SK-N-SH (cell line): ENCODE data around the gene EHD1. TPM values are rescaled to one million over a fixed set of nuclear protein-coding genes. Genes with fewer than 3 reads are reported as not detected.

Experiments used
- CTCF ChIA-PET: fragments of 300-600, 350-600 bp; formaldehyde crosslinking; extraction: SDS; loops from one replicate; lab custom pipeline; 2021; lab: Yijun Ruan, JAX
- POLR2A ChIA-PET: fragments of 350-600 bp; sonication (Branson Sonifier 250); formaldehyde crosslinking; extraction: SDS; loops from one replicate; lab custom pipeline; 2020; ENCODE audit warnings: antibody characterized with exemption, inconsistent platforms; lab: Yijun Ruan, JAX
- DNase-seq: peaks from one replicate; pipeline ENCODE4 v3.0.0; 2012
- H2AFZ ChIP-seq: fragments of 200-600 bp; sonication (generic); 2 replicates; pipeline ENCODE4 v1.8.1; 2016; ENCODE audit warnings: antibody characterized with exemption, mild to moderate bottlenecking, low read depth
- H3F3A ChIP-seq: fragments of 200-600 bp; sonication (generic); replicated peaks from 2 replicates; pipeline ENCODE3; 2016; ENCODE audit warnings: antibody characterized with exemption, mild to moderate bottlenecking; ENCODE audit not compliant: insufficient read depth
- H3K27ac ChIP-seq, 2 experiments: fragments of 200-500 bp in 1 of 2; fragments of 200-600 bp in 1 of 2; sonication (Bioruptor generic) in 1 of 2; sonication (generic), shearing (Covaris generic) in 1 of 2; 2 replicates each; pipeline versions ENCODE4 v1.5.1 to v1.6.1; 2014 to 2016; ENCODE audit warnings: low read depth in 2 of 2, inconsistent platforms in 1 of 2, low read length in 1 of 2, mild to moderate bottlenecking in 1 of 2, mixed read lengths in 1 of 2
- H3K27me3 ChIP-seq: fragments of 200-600 bp; sonication (generic), shearing (Covaris generic); 2 replicates; pipeline ENCODE4 v1.6.1; 2016; ENCODE audit warnings: mixed run types; ENCODE audit not compliant: insufficient read depth
- H3K36me3 ChIP-seq, 2 experiments: fragments of 200-500 bp in 1 of 2; fragments of 200-600 bp in 1 of 2; sonication (Bioruptor generic) in 1 of 2; sonication (generic) in 1 of 2; replicated peaks in 1 of 2; 2 replicates each; pipeline versions ENCODE3 to v1.5.1; 2014 to 2016; ENCODE audit warnings: low read length in 1 of 2, mild to moderate bottlenecking in 1 of 2; ENCODE audit not compliant: insufficient read depth in 2 of 2, control insufficient read depth in 1 of 2
- H3K4me1 ChIP-seq, 2 experiments: fragments of 200-500 bp in 1 of 2; fragments of 200-600 bp in 1 of 2; sonication (Bioruptor generic) in 1 of 2; sonication (generic), shearing (Covaris generic) in 1 of 2; 2 replicates each; pipeline versions ENCODE4 v1.5.1 to v1.6.1; 2014 to 2016; ENCODE audit warnings: low read depth in 1 of 2, low read length in 1 of 2, mixed run types in 1 of 2; ENCODE audit not compliant: insufficient read depth in 2 of 2, control insufficient read depth in 1 of 2
- H3K4me2 ChIP-seq: fragments of 200-600 bp; sonication (generic), shearing (Covaris generic); 2 replicates; pipeline ENCODE4 v1.6.1; 2017; ENCODE audit warnings: mixed run types
- H3K4me3 ChIP-seq, 2 experiments: fragments of 200-500 bp in 1 of 2; fragments of 200-600 bp in 1 of 2; sonication (Bioruptor generic) in 1 of 2; sonication (generic), shearing (Covaris generic) in 1 of 2; 2 replicates each; pipeline versions ENCODE4 v1.5.1 to v1.8.1; 2014 to 2016; ENCODE audit warnings: low read depth in 2 of 2, inconsistent platforms in 1 of 2, low read length in 1 of 2, mild to moderate bottlenecking in 1 of 2, mixed read lengths in 1 of 2, moderate library complexity in 1 of 2
- H3K79me2 ChIP-seq: fragments of 200-600 bp; sonication (generic); 2 replicates; pipeline ENCODE4 v1.8.1; 2017; ENCODE audit warnings: mild to moderate bottlenecking; ENCODE audit not compliant: insufficient read depth
- H3K9ac ChIP-seq: fragments of 200-600 bp; sonication (generic); 2 replicates; pipeline ENCODE4 v1.6.1; 2017; ENCODE audit warnings: mixed run types
- H3K9me2 ChIP-seq: fragments of 200-600 bp; sonication (generic); 2 replicates; pipeline ENCODE4 v1.6.1; 2017; ENCODE audit warnings: mixed run types
- H3K9me3 ChIP-seq: fragments of 200-600 bp; sonication (generic); 2 replicates; pipeline ENCODE4 v1.6.1; 2017; ENCODE audit warnings: mixed run types, mild to moderate bottlenecking, moderate library complexity
- H4K20me1 ChIP-seq: fragments of 200-600 bp; sonication (generic); 2 replicates; pipeline ENCODE4 v1.6.1; 2017; ENCODE audit warnings: mild to moderate bottlenecking, mixed run types; ENCODE audit not compliant: insufficient read depth
- ELF1 ChIP-seq: IDR thresholded peaks from 2 replicates; pipeline ENCODE4 v1.4.0; 2012
- FOSL2 ChIP-seq: IDR thresholded peaks from 2 replicates; pipeline ENCODE4 v1.4.0; 2012; ENCODE audit warnings: low read depth, mild to moderate bottlenecking, moderate library complexity, borderline replicate concordance
- FOXJ3 ChIP-seq: sonication (generic); formaldehyde crosslinking; IDR thresholded peaks from 2 replicates; pipeline ENCODE4 v1.5.1; 2020; ENCODE audit warnings: mild to moderate bottlenecking, missing genetic modification reagents
- FOXM1 ChIP-seq: IDR thresholded peaks from 2 replicates; pipeline ENCODE4 v1.4.0; 2012; ENCODE audit warnings: low read depth, mild to moderate bottlenecking
- GABPA ChIP-seq: IDR thresholded peaks from 2 replicates; pipeline ENCODE4 v1.4.0; 2012; ENCODE audit warnings: low read depth, mild to moderate bottlenecking
- JUND ChIP-seq: IDR thresholded peaks from 2 replicates; pipeline ENCODE4 v1.4.0; 2012
- MEF2A ChIP-seq: IDR thresholded peaks from 2 replicates; pipeline ENCODE4 v1.4.0; 2012; ENCODE audit warnings: low read depth, borderline replicate concordance
- NFIC ChIP-seq: IDR thresholded peaks from 2 replicates; pipeline ENCODE4 v1.4.0; 2012; ENCODE audit warnings: borderline replicate concordance
- NRF1 ChIP-seq: IDR thresholded peaks from 2 replicates; pipeline ENCODE4 v1.6.1; 2012; ENCODE audit warnings: low read depth, mild to moderate bottlenecking, low read length
- RAD21 ChIP-seq: IDR thresholded peaks from 2 replicates; pipeline ENCODE4 v1.6.1; 2012; ENCODE audit warnings: mild to moderate bottlenecking, low read length
- RCOR1 ChIP-seq: fragments of 150-350 bp; IDR thresholded peaks from 2 replicates; pipeline ENCODE4 v1.6.1; 2017; ENCODE audit warnings: antibody characterized with exemption, low read length
- RFX5 ChIP-seq: IDR thresholded peaks from 2 replicates; pipeline ENCODE4 v1.6.1; 2012; ENCODE audit warnings: mild to moderate bottlenecking, improper control_type of control experiment, low read length
- SIN3A ChIP-seq: IDR thresholded peaks from 2 replicates; pipeline ENCODE4 v1.6.1; 2012; ENCODE audit warnings: low read depth, mild to moderate bottlenecking, low read length, moderate library complexity, borderline replicate concordance
- SMC3 ChIP-seq: IDR thresholded peaks from 2 replicates; pipeline ENCODE4 v1.6.1; 2012; ENCODE audit warnings: low read depth, low read length, improper control_type of control experiment
- TAF1 ChIP-seq: IDR thresholded peaks from 2 replicates; pipeline ENCODE4 v1.6.1; 2012; ENCODE audit warnings: low read depth, mild to moderate bottlenecking, low read length, moderate library complexity, borderline replicate concordance
- TCF12 ChIP-seq: IDR thresholded peaks from 2 replicates; pipeline ENCODE4 v1.4.0; 2012
- TEAD4 ChIP-seq: IDR thresholded peaks from 2 replicates; pipeline ENCODE4 v1.4.0; 2012; ENCODE audit warnings: mild to moderate bottlenecking, borderline replicate concordance; ENCODE audit not compliant: insufficient read depth
- YY1 ChIP-seq: IDR thresholded peaks from 2 replicates; pipeline ENCODE4 v1.4.0; 2012; ENCODE audit warnings: low read depth, mild to moderate bottlenecking
- WGBS: methylation state at CpG from one replicate; pipeline ENCODE4 v1.1.6; 2017; ENCODE audit warnings: low lambda C conversion rate; 5-methylcytosine and 5-hydroxymethylcytosine counted together
- polyA plus RNA-seq, 3 experiments: library from polyadenylated mRNA; depleted of rRNA; stranded (reverse); fragments of >200 nt; gene quantifications; 2 replicates each; pipeline ENCODE4 v1.2.3, GENCODE V29; 2012
- TF ChIP-seq, protein P1 (sequence below): IDR thresholded peaks from 2 replicates; pipeline ENCODE4; 2012
- TF ChIP-seq, protein P2 (sequence below): fragments of 150-350 bp; IDR thresholded peaks from 2 replicates; pipeline ENCODE4 v1.6.1; 2017; ENCODE audit warnings: antibody characterized with exemption, low read length, low read depth, borderline replicate concordance
- TF ChIP-seq, protein P3 (sequence below): IDR thresholded peaks from 2 replicates; pipeline ENCODE4 v1.4.0; 2012; ENCODE audit warnings: low read depth
- TF ChIP-seq, protein P4 (sequence below): IDR thresholded peaks from 2 replicates; pipeline ENCODE4 v1.6.1; 2012; ENCODE audit warnings: mild to moderate bottlenecking, low read depth, low read length, moderate library complexity
- TF ChIP-seq, protein P5 (sequence below): fragments of 200-600 bp; sonication (generic); IDR thresholded peaks from 2 replicates; pipeline ENCODE4 v1.6.1; 2017; ENCODE audit warnings: antibody characterized with exemption, mild to moderate bottlenecking, moderate library complexity

Gene EHD1
- polyA plus RNA-seq, 1 of the 3 experiments (the other 2 are of a cell fraction), result 93.3 TPM

DNA sequence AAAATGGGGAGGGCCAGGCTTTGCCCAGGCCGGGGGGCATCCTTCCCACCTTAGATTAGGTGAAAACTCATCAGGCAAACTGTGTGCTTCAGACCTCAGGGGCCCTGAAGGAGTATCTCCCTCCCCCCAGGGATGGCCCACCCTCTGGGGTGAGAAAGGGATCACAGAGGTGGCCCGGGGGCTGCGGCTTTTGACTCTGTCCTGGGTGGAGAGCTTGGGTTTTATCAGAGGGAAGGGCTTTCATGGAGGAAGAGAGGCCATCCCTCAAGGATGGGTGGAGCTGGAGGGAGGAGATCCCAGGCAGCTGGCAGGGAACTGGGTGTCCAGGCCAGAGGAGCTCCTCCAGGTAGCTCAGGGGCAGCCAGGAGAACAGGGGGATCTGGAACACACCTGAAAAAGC lies 43.0 kb upstream of the EHD1 start:
- Histone ChIP-seq H3F3A (no peaks in the 10 kb centered on the region), H4K20me1 (no peaks in the 10 kb centered on the region), H2AFZ (no peak overlapping the region), H3K27me3 (no peaks in the 10 kb centered on the region), H3K9me2 (no peaks in the 10 kb centered on the region), H3K9me3 (no peaks in the 10 kb centered on the region), H3K4me3 (no peak overlapping the region), H3K9ac (no peak overlapping the region), H3K4me1 (peaks cover 6 to 22% of the 10 kb centered on the region in 2 experiments; a peak in 3 of 4 replicates), H3K27ac (no peak overlapping the region), H3K4me2 (no peak overlapping the region), H3K36me3 (no peaks in the 10 kb centered on the region), H3K79me2 (peaks cover 18% of the 10 kb centered on the region; the same call in 1 of the 2 replicates)
- no peak for DNase-seq
- no peak for TF ChIP-seq NFIC
- no peak for TF ChIP-seq RAD21
- no peak for TF ChIP-seq ELF1
- no peak for TF ChIP-seq RCOR1
- no peak for TF ChIP-seq YY1
- TF ChIP-seq, protein P1, sequence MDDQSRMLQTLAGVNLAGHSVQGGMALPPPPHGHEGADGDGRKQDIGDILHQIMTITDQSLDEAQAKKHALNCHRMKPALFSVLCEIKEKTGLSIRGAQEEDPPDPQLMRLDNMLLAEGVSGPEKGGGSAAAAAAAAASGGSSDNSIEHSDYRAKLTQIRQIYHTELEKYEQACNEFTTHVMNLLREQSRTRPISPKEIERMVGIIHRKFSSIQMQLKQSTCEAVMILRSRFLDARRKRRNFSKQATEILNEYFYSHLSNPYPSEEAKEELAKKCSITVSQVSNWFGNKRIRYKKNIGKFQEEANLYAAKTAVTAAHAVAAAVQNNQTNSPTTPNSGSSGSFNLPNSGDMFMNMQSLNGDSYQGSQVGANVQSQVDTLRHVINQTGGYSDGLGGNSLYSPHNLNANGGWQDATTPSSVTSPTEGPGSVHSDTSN, result no peak
- no peak for TF ChIP-seq FOXJ3 (CRISPR knock-in tag)
- WGBS, result 53% methylated on average over 3 of the region's 3 CpGs
- POLR2A ChIA-PET, result no interaction called here
- CTCF ChIA-PET, result interaction anchor here (0.6 to 2.2 kb wide), 2 partner anchors 28 to 29 kb away, joined by 5 read pairs; no protein-coding TSS in a partner anchor

DNA sequence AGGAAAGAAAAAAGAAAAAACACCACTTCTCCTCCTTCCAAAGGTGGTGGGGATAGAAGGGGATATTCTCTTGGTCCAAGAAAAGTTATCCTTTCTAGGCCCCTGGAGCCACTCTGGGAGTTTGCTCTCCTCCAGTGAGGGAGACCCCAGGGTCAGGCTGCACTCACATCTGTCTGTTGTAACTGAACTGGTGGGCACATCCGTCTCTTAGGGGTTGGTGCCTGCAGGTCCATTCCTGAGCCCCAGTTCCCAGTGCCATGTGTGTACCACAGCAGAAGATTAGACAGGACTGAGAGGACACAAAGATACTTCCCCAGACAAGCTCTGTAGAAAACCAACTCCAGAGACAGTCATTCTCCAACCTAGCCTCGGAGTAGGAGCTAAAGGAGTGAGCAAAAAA lies 41.7 kb upstream of the EHD1 start:
- H3K4me2 ChIP-seq, result no peak overlapping the region
- H4K20me1 ChIP-seq, result no peaks in the 10 kb centered on the region
- H3K4me1 ChIP-seq, result peaks cover 15 to 17% of the 10 kb centered on the region in 2 experiments; a peak in 3 of 4 replicates
- no peaks in the 10 kb centered on the region for H3K36me3 ChIP-seq
- no peak for DNase-seq
- peaks cover 22% of the 10 kb centered on the region; the same call in 1 of the 2 replicates for H3K79me2 ChIP-seq
- no peaks in the 10 kb centered on the region for H3K27me3 ChIP-seq
- no peaks in the 10 kb centered on the region for H3K9me2 ChIP-seq
- no peak overlapping the region for H3K27ac ChIP-seq
- ChIA-PET POLR2A (no interaction called here), CTCF (interaction anchor here (1.2 to 2.2 kb wide), 2 partner anchors 26 to 32 kb away, joined by 4 to 5 read pairs; no protein-coding TSS in a partner anchor)
- 86% methylated on average over 1 of the region's 2 CpGs for WGBS
- no peaks in the 10 kb centered on the region for H3F3A ChIP-seq
- no peak overlapping the region for H3K4me3 ChIP-seq
- no peaks in the 10 kb centered on the region for H3K9me3 ChIP-seq
- H3K9ac ChIP-seq, result no peak overlapping the region
- no peak overlapping the region for H2AFZ ChIP-seq
- TF ChIP-seq TAF1 (no peak), RFX5 (no peak), JUND (no peak), TEAD4 (no peak), MEF2A (no peak), FOXM1 (no peak), RAD21 (no peak), GABPA (no peak), SMC3 (no peak), YY1 (no peak), TCF12 (no peak), SIN3A (no peak), FOSL2 (no peak), NRF1 (no peak)
- TF ChIP-seq, protein P2, sequence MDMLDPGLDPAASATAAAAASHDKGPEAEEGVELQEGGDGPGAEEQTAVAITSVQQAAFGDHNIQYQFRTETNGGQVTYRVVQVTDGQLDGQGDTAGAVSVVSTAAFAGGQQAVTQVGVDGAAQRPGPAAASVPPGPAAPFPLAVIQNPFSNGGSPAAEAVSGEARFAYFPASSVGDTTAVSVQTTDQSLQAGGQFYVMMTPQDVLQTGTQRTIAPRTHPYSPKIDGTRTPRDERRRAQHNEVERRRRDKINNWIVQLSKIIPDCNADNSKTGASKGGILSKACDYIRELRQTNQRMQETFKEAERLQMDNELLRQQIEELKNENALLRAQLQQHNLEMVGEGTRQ, result no peak
- TF ChIP-seq, protein P3, sequence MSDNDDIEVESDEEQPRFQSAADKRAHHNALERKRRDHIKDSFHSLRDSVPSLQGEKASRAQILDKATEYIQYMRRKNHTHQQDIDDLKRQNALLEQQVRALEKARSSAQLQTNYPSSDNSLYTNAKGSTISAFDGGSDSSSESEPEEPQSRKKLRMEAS, result no peak
- TF ChIP-seq, protein P4, sequence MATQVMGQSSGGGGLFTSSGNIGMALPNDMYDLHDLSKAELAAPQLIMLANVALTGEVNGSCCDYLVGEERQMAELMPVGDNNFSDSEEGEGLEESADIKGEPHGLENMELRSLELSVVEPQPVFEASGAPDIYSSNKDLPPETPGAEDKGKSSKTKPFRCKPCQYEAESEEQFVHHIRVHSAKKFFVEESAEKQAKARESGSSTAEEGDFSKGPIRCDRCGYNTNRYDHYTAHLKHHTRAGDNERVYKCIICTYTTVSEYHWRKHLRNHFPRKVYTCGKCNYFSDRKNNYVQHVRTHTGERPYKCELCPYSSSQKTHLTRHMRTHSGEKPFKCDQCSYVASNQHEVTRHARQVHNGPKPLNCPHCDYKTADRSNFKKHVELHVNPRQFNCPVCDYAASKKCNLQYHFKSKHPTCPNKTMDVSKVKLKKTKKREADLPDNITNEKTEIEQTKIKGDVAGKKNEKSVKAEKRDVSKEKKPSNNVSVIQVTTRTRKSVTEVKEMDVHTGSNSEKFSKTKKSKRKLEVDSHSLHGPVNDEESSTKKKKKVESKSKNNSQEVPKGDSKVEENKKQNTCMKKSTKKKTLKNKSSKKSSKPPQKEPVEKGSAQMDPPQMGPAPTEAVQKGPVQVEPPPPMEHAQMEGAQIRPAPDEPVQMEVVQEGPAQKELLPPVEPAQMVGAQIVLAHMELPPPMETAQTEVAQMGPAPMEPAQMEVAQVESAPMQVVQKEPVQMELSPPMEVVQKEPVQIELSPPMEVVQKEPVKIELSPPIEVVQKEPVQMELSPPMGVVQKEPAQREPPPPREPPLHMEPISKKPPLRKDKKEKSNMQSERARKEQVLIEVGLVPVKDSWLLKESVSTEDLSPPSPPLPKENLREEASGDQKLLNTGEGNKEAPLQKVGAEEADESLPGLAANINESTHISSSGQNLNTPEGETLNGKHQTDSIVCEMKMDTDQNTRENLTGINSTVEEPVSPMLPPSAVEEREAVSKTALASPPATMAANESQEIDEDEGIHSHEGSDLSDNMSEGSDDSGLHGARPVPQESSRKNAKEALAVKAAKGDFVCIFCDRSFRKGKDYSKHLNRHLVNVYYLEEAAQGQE, result no peak
- TF ChIP-seq, protein P5, sequence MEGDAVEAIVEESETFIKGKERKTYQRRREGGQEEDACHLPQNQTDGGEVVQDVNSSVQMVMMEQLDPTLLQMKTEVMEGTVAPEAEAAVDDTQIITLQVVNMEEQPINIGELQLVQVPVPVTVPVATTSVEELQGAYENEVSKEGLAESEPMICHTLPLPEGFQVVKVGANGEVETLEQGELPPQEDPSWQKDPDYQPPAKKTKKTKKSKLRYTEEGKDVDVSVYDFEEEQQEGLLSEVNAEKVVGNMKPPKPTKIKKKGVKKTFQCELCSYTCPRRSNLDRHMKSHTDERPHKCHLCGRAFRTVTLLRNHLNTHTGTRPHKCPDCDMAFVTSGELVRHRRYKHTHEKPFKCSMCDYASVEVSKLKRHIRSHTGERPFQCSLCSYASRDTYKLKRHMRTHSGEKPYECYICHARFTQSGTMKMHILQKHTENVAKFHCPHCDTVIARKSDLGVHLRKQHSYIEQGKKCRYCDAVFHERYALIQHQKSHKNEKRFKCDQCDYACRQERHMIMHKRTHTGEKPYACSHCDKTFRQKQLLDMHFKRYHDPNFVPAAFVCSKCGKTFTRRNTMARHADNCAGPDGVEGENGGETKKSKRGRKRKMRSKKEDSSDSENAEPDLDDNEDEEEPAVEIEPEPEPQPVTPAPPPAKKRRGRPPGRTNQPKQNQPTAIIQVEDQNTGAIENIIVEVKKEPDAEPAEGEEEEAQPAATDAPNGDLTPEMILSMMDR, result no peak
